Ovary (tissue), 9 donors: ENCODE data around the gene MSH4. TPM values are rescaled to one million over a fixed set of nuclear protein-coding genes. Genes with fewer than 3 reads are reported as not detected.
"Not testable (repeated sequence)": the region's sequence is repeated elsewhere in the genome, so short reads cannot be mapped to it uniquely, and the experiment has no call there.

Source experiments
- DNase-seq, 5 donors: peaks; one replicate each; pipeline ENCODE4 v3.0.0-alpha.2; 2019 to 2020
- H3K27ac ChIP-seq, 2 donors: fragments of 200-600 bp; one replicate each; pipeline versions ENCODE4 v1.5.1 to v1.8.0; 2019 to 2022
- H3K27me3 ChIP-seq: fragments of 200-600 bp; one replicate; pipeline ENCODE4 v1.8.0; 2022
- H3K36me3 ChIP-seq: fragments of 200-600 bp; sonication (generic); one replicate; pipeline ENCODE4 v1.5.1; 2019
- H3K4me1 ChIP-seq: one replicate; pipeline ENCODE4 v1.8.1; 2013; ENCODE audit warnings: mild to moderate bottlenecking, moderate library complexity; ENCODE audit not compliant: insufficient read depth
- H3K4me3 ChIP-seq: fragments of 200-600 bp; sonication (generic); one replicate; pipeline ENCODE4 v1.5.1; 2017
- H3K9me3 ChIP-seq, 2 donors: fragments of 200-600 bp in 1 of 2; sonication (generic) in 1 of 2; one replicate each; pipeline versions ENCODE4 v1.5.1 to v1.8.1; 2013 to 2019; ENCODE audit warnings: mild to moderate bottlenecking in 1 of 2, moderate library complexity in 1 of 2
- EP300 ChIP-seq: sonication (generic); formaldehyde crosslinking; IDR thresholded peaks from one replicate; pipeline ENCODE4 v1.6.1; 2017; ENCODE audit warnings: antibody characterized with exemption
- POLR2A ChIP-seq: fragments of 450-650 bp; IDR thresholded peaks from one replicate; pipeline ENCODE4 v1.6.1; 2017; ENCODE audit warnings: antibody characterized with exemption, mild to moderate bottlenecking, moderate library complexity
- WGBS, 3 donors: extraction: QIAGEN DNeasy Blood & Tissue Kit in 1 of 3; methylation state at CpG; one replicate each; pipeline versions ENCODE4 v1.1.5 to v1.1.7; 2013 to 2017; 5-methylcytosine and 5-hydroxymethylcytosine counted together
- intact Hi-C, 4 donors: fragments of 100-400 bp; cut with DNase I; formaldehyde crosslinking; loops; one replicate each; pipeline versions ENCODE4 v1.11.0 to v1.15.1; 2022 to 2023
- polyA plus RNA-seq, 2 donors: library from polyadenylated mRNA; stranded (reverse); fragments of 200-250 nt in 1 of 2; fragments of 350-450 nt in 1 of 2; fragmentation: Illumina TruSeq in 1 of 2; extraction: RNeasy Lipid Tissue Mini Kit (QIAGEN cat#74804) in 1 of 2; gene quantifications; one replicate each; pipeline ENCODE4 v1.2.3, GENCODE V29; 2013 to 2014
- total RNA-seq, 7 donors: library from RNA; depleted of rRNA in 2 of 7; stranded (reverse); fragments of >200 nt in 2 of 7; fragmentation: NEBNext Ultra II Directional in 3 of 7; extraction: Animal tissue kit (Norgen Biotek cat#: 25700) in 3 of 7; gene quantifications; one replicate each; pipeline versions ENCODE4 v1.1.0 to v1.2.4, GENCODE V29; 2016 to 2023
- TF ChIP-seq, protein P1 (sequence below), 3 donors: fragments of 450-650 bp in 2 of 3; fragments of 200-600 bp in 1 of 3; IDR thresholded peaks; one replicate each; pipeline versions ENCODE4 v1.5.1 to v1.8.0; 2016 to 2022; ENCODE audit warnings: antibody characterized with exemption in 3 of 3, mild to moderate bottlenecking in 1 of 3
- donor health status: DM: no; HTN: no; CAD: no; lungs with moderate emphysema.
- donor health status: DM: no; HTN: no; CAD: no.
- donor health status: Bipolar disorder and iron deficiency.
- donor health status: DM: yes; HTN: yes; CAD: no.
- donor health status: DM: no; HTN: no; CAD: no.
- donor health status: DM: yes; HTN: yes; CAD: no.

Gene MSH4
- total and polyA plus RNA-seq, 9 donors = 0.07 to 0.88 (median 0.53) TPM

DNA sequence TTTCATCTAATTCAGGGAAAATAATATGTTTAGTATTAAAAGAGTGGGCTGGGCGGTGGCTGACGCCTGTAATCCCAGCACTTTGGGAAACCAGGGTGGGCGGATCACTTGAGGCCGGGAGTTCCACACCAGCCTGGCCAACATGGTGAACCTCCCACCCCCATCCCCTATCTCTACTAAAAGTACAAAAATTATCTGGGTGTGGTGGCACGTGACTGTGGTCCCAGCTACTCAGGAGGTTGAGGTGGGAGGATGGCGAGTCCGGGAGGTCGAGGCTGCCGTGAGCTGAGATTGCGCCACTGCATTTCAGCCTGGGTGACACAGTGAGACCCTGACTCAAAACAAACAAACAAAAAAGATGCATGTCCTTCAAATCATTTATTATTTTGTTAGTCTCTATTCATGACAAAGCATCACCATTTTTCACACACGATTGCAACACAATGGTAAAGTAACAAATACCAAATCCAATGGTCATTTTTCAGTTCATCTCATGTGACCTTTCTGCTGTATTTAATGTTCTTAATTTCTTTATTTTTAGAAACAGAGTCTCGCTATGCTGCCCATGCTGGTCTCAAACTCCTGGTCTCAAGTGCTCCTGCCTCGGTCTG lies 1.0 kb downstream of the MSH4 start:
- no peak overlapping the region for H3K27ac ChIP-seq
- no peaks in the 10 kb centered on the region for H3K9me3 ChIP-seq
- no peaks in the 10 kb centered on the region for H3K36me3 ChIP-seq
- WGBS, 3 donors = 88 to 90% (median 89%) methylated on average over 13 of the region's 13 CpGs
- intact Hi-C loops = no loop called here
- no peaks in the 10 kb centered on the region for H3K27me3 ChIP-seq
- no peak overlapping the region for H3K4me3 ChIP-seq
- H3K4me1 ChIP-seq = no peaks in the 10 kb centered on the region
- TF ChIP-seq EP300 (no peak), POLR2A (no peak)
- TF ChIP-seq, protein P1, sequence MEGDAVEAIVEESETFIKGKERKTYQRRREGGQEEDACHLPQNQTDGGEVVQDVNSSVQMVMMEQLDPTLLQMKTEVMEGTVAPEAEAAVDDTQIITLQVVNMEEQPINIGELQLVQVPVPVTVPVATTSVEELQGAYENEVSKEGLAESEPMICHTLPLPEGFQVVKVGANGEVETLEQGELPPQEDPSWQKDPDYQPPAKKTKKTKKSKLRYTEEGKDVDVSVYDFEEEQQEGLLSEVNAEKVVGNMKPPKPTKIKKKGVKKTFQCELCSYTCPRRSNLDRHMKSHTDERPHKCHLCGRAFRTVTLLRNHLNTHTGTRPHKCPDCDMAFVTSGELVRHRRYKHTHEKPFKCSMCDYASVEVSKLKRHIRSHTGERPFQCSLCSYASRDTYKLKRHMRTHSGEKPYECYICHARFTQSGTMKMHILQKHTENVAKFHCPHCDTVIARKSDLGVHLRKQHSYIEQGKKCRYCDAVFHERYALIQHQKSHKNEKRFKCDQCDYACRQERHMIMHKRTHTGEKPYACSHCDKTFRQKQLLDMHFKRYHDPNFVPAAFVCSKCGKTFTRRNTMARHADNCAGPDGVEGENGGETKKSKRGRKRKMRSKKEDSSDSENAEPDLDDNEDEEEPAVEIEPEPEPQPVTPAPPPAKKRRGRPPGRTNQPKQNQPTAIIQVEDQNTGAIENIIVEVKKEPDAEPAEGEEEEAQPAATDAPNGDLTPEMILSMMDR (IDR thresholded peaks at IDR 0.05) = no peak
- no peak for DNase-seq

DNA sequence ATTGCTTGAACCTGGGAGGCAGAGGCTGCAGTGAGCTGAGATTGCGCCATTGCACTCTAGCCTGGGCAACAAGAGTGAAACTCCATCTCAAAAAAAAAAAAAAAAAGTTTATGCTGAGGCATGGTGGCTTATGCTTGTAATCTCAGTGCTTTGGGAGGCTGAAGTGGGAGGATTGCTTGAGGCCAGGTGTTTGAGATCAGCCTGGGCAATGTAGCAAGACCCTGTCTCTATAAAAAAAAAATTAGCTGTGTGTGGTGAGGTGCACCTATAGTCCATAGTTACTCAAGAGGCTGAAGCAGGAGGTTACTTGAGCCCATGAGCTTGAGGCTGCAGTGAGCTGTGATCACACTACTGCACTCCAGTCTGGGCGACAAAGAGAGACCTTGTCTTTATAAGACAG lies 4.8 kb downstream of the MSH4 start:
- H3K36me3 ChIP-seq, H3K4me3 ChIP-seq, intact Hi-C loops: not testable (repeated sequence)

DNA sequence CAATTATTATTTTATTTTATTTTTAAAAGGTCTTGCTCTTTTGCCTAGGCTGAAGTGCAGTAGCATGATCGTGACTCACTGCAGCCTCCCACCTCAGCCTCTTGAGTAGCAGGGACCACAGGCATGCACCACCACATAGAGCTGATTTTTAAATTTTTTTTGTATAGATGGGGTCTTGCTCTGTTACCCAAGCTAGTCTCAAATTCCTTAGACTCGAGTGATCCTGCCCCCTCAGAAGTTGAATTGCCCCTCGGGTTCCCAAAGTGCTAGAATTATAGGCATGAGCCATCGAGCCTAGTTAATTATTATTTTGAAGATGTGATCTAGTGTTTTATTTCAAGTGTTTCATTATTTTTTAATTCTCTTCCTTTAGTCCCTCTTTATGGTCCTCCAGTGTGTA lies 12.2 kb downstream of the MSH4 start:
- no peak for DNase-seq
- Histone ChIP-seq H3K36me3 (no peaks in the 10 kb centered on the region), H3K4me3 (no peak overlapping the region), H3K9me3 (no peaks in the 10 kb centered on the region), H3K27ac (no peak overlapping the region), H3K4me1 (no peaks in the 10 kb centered on the region), H3K27me3 (no peaks in the 10 kb centered on the region)
- intact Hi-C loops = no loop called here
- WGBS, 3 donors = 87 to 90% (median 90%) methylated on average over 4 of the region's 4 CpGs
- TF ChIP-seq, protein P1 (IDR thresholded peaks at IDR 0.05) = no peak

More for the DNA sequence above, 4.8 kb downstream of the MSH4 start:
- not testable (repeated sequence) for H3K9me3 ChIP-seq, DNase-seq, H3K4me1 ChIP-seq, H3K27ac ChIP-seq, H3K27me3 ChIP-seq
- WGBS, 3 donors = 92 to 100% (median 92%) methylated on average over 2 of the region's 2 CpGs

DNA sequence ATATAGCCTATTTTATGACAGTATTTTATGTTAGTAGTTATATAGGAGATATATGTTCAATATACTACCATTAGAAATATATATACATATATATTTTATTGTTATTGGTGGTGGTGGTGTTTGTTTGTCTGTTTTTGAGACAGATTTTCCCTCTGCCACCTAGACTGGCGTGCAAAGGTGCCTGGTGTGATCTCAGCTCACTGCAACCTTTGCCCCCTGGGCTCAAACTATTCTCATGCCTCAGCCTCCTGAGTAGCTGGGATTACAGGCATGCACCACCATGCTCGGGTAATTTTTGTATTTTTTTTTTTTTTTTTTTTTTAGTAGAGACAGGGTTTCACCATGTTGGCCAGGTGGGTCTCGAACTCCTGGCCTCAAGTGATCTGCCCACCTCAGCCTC lies 13.4 kb downstream of the MSH4 start:
- H3K9me3 ChIP-seq, H3K4me1 ChIP-seq, DNase-seq, H3K27ac ChIP-seq, intact Hi-C loops, H3K36me3 ChIP-seq, H3K4me3 ChIP-seq, H3K27me3 ChIP-seq: not testable (repeated sequence)
- WGBS, 3 donors = 91 to 96% (median 92%) methylated on average over 3 of the region's 3 CpGs

DNA sequence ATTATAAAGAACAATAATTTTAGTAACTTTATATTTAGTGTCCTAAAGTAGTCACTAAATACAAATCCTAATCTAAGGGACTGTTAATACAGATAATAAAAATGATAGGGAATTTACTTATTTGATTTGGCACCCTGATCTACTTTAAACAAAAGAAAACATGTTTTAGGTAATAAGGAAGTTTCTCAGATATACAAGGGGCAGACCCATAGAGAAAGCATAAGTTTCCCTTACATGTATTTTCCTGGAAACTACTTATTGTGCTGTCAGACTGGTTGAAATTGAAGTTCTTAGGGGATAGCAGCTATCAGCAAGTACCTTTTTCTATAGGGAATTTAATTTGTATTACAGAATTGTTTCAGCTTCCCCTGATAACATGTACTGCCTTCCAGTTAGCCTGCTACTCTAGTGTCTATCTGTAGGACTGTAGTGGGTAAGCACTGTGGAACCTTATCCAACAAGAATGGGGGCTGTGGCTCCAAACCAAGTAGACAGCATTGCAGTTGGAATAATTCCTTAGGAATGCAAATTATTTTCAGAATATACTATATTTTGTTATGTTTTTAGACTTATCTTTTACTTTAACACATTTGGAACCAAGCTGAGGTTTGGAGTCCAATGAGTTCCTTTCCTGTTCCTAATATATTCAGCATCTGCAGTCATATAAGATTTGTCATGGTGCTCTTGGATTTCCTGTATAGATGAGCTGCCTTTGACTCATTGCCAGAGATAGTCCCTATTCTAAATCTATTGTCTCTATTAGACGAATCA lies 14.7 kb downstream of the MSH4 start:
- no peaks in the 10 kb centered on the region for H3K4me1 ChIP-seq
- TF ChIP-seq POLR2A (no peak), EP300 (no peak)
- TF ChIP-seq, protein P1 (IDR thresholded peaks at IDR 0.05) = no peak
- no peaks in the 10 kb centered on the region for H3K36me3 ChIP-seq
- WGBS, 3 donors = 27 to 42% (median 30%) methylated on average over 1 of the region's 1 CpG
- no peak for DNase-seq
- no peaks in the 10 kb centered on the region for H3K9me3 ChIP-seq
- H3K27me3 ChIP-seq = no peaks in the 10 kb centered on the region
- no peak overlapping the region for H3K27ac ChIP-seq
- intact Hi-C loops = no loop called here
- H3K4me3 ChIP-seq = no peak overlapping the region
